ENCODE measurements around the gene PRKN.

The PRKN gene

GRCh38 chr6:161486361-161487216 lies 1241.0 kb downstream of the PRKN start:
- no peak overlapping the region for H2AFZ ChIP-seq (ENCODE audit: low read depth)
- no peaks in the 10 kb centered on the region for H3K79me2 ChIP-seq (ENCODE audit: insufficient read depth, low read depth)
- H3K27me3 ChIP-seq (ENCODE audit: insufficient read depth, low read depth): no peaks in the 10 kb centered on the region
- H3K27ac ChIP-seq: no peak overlapping the region
- no peak overlapping the region for H3K9ac ChIP-seq
- H3K4me2 ChIP-seq: no peak overlapping the region
- no peak overlapping the region for H3K4me3 ChIP-seq (IDR thresholded peaks at IDR 0.05; ENCODE audit: insufficient read depth, low read depth, low read length)
- no peak for TF ChIP-seq CTCF (conservative IDR thresholded peaks at IDR 0.05; ENCODE audit: low read depth, low read length)
- no peaks in the 10 kb centered on the region for H3K4me1 ChIP-seq (ENCODE audit: low read depth, poor library complexity, severe bottlenecking)
- H4K20me1 ChIP-seq (ENCODE audit: insufficient read depth): no peaks in the 10 kb centered on the region
- no peaks in the 10 kb centered on the region for H3K36me3 ChIP-seq (ENCODE audit: insufficient read depth)

- Histone ChIP-seq H3K27ac (no peak overlapping the region), H3K9ac (no peak overlapping the region), H4K20me1 (ENCODE audit: insufficient read depth) (no peaks in the 10 kb centered on the region), H3K4me3 (IDR thresholded peaks at IDR 0.05; ENCODE audit: insufficient read depth, low read depth, low read length) (no peak overlapping the region), H3K79me2 (ENCODE audit: insufficient read depth, low read depth) (no peaks in the 10 kb centered on the region), H3K4me1 (ENCODE audit: low read depth, poor library complexity, severe bottlenecking) (no peaks in the 10 kb centered on the region), H3K27me3 (ENCODE audit: insufficient read depth, low read depth) (no peaks in the 10 kb centered on the region), H3K4me2 (no peak overlapping the region), H3K36me3 (ENCODE audit: insufficient read depth) (no peaks in the 10 kb centered on the region), H2AFZ (ENCODE audit: low read depth) (no peak overlapping the region)
- TF ChIP-seq CTCF (conservative IDR thresholded peaks at IDR 0.05; ENCODE audit: low read depth, low read length): no peak
Measured at GRCh38 chr6:161482517-161482858, 1245.1 kb downstream of the PRKN start.

GRCh38 chr6:161481786-161482516 lies 1245.6 kb downstream of the PRKN start:
- no peaks in the 10 kb centered on the region for H3K4me1 ChIP-seq (ENCODE audit: low read depth, poor library complexity, severe bottlenecking)
- no peak overlapping the region for H3K4me2 ChIP-seq
- no peak overlapping the region for H3K27ac ChIP-seq
- H3K79me2 ChIP-seq (ENCODE audit: insufficient read depth, low read depth): no peaks in the 10 kb centered on the region
- no peak overlapping the region for H2AFZ ChIP-seq (ENCODE audit: low read depth)
- no peaks in the 10 kb centered on the region for H3K36me3 ChIP-seq (ENCODE audit: insufficient read depth)
- no peaks in the 10 kb centered on the region for H3K27me3 ChIP-seq (ENCODE audit: insufficient read depth, low read depth)
- no peak overlapping the region for H3K9ac ChIP-seq
- no peak for TF ChIP-seq CTCF (conservative IDR thresholded peaks at IDR 0.05; ENCODE audit: low read depth, low read length)
- H3K4me3 ChIP-seq (IDR thresholded peaks at IDR 0.05; ENCODE audit: insufficient read depth, low read depth, low read length): no peak overlapping the region
- H4K20me1 ChIP-seq (ENCODE audit: insufficient read depth): no peaks in the 10 kb centered on the region

GRCh38 chr6:161480421-161481155 lies 1247.0 kb downstream of the PRKN start:
- H3K27me3 ChIP-seq (ENCODE audit: insufficient read depth, low read depth): no peaks in the 10 kb centered on the region
- H3K79me2 ChIP-seq (ENCODE audit: insufficient read depth, low read depth): no peaks in the 10 kb centered on the region
- H3K27ac ChIP-seq: no peak overlapping the region
- H3K36me3 ChIP-seq (ENCODE audit: insufficient read depth): no peaks in the 10 kb centered on the region
- no peak overlapping the region for H3K9ac ChIP-seq
- H3K4me2 ChIP-seq: no peak overlapping the region
- no peaks in the 10 kb centered on the region for H3K4me1 ChIP-seq (ENCODE audit: low read depth, poor library complexity, severe bottlenecking)
- TF ChIP-seq CTCF (conservative IDR thresholded peaks at IDR 0.05; ENCODE audit: low read depth, low read length): no peak
- H4K20me1 ChIP-seq (ENCODE audit: insufficient read depth): no peaks in the 10 kb centered on the region
- no peak overlapping the region for H3K4me3 ChIP-seq (IDR thresholded peaks at IDR 0.05; ENCODE audit: insufficient read depth, low read depth, low read length)
- no peak overlapping the region for H2AFZ ChIP-seq (ENCODE audit: low read depth)
